GM19240 (cell line): Measurements from ENCODE around the gene MYO15B.

Experiments
- DNase-seq: peaks from one replicate; pipeline ENCODE4 v3.0.0; 2011; ENCODE audit warnings: low spot score; ENCODE audit not compliant: insufficient read length

MYO15B gene

GRCh38 chr17:75558666-75559530 lies 28.7 kb upstream of the MYO15B start:
- no peak for DNase-seq

- no peak for DNase-seq
Observed at GRCh38 chr17:75559958-75560533, 27.6 kb upstream of the MYO15B start.

- DNase-seq: no peak
Observed at GRCh38 chr17:75561927-75562603, 25.5 kb upstream of the MYO15B start.

- DNase-seq: no peak
Observed at GRCh38 chr17:75563063-75563758, 24.4 kb upstream of the MYO15B start.

- DNase-seq: no peak
Observed at GRCh38 chr17:75564195-75564594, 23.4 kb upstream of the MYO15B start.

GRCh38 chr17:75565066-75565465 lies 22.5 kb upstream of the MYO15B start:
- DNase-seq: no peak

GRCh38 chr17:75565618-75566017 lies 22.0 kb upstream of the MYO15B start:
- DNase-seq: no peak

GRCh38 chr17:75566416-75566815 lies 21.2 kb upstream of the MYO15B start:
- no peak for DNase-seq

DNA sequence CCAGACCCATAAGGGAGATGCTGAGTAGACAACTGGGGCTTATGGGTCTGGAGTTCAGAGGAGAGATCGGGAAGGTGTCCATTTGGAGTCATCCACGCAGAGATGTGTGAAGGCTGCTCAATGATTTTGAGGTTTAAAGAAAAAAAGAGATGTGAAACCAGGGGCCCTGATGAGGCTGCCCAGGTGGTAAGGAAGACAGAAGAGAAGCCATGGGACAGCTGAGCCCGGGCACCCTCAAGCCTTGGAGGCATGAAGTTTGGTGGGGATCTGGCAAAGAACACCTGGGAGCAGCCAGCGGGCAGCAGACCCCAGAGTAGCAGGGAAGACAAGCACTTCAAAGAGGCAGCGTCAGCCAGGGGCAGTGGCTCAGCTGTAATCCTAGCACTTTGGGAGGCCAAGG lies 20.8 kb upstream of the MYO15B start:
- DNase-seq: peak; percentile 41

DNA sequence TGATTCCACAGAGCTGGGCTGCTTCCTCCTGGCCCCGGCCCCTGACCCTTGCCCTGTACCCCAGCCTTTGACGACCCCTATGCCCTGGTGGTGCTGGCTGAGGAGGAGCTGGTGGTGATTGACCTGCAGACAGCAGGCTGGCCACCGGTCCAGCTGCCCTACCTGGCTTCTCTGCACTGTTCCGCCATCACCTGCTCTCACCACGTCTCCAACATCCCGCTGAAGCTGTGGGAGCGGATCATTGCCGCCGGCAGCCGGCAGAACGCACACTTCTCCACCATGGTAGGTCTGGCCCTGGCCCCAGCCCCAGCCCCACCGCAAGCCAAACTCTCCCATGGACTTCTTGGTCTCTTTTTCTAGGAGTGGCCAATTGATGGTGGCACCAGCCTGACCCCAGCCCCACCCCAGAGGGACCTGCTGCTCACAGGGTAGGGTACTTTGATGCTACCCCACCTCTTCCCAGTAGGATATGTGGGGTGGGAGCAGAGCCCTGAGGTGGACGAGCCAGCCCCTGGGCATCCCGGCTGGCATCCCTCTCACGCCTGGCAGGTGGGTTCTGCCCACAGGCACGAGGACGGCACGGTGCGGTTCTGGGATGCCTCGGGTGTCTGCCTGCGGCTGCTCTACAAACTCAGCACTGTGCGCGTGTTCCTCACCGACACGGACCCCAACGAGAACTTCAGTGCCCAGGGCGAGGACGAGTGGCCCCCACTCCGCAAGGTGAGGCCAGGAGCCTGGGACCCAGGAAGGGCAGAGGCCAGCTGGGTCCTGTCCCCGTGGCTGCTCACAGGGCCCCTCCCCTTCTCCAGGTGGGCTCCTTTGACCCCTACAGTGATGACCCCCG lies 19.0 kb upstream of the MYO15B start:
- DNase-seq: no peak

DNA sequence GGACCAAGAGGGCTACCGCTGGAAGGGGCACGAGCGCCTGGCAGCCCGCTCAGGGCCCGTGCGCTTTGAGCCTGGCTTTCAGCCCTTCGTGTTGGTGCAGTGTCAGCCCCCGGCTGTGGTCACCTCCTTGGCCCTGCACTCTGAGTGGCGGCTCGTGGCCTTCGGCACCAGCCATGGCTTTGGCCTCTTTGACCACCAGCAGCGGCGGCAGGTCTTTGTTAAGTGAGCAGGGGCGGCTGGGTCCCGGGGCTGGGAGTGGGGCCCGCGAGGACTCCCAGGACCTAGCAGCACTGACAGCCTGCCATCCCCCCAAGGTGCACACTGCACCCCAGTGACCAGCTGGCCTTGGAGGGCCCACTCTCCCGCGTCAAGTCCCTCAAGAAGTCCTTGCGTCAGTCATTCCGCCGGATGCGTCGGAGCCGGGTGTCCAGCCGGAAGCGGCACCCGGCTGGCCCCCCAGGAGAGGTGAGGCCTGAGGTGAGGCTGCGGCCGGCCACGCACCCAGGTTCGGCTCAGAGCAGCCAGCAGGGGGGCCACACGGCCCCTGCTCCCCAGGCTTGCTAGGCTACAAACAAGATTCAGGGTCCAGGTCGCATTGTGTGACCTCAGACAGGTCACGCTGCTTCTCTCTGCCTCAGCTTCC lies 17.4 kb upstream of the MYO15B start:
- DNase-seq: no peak

DNA sequence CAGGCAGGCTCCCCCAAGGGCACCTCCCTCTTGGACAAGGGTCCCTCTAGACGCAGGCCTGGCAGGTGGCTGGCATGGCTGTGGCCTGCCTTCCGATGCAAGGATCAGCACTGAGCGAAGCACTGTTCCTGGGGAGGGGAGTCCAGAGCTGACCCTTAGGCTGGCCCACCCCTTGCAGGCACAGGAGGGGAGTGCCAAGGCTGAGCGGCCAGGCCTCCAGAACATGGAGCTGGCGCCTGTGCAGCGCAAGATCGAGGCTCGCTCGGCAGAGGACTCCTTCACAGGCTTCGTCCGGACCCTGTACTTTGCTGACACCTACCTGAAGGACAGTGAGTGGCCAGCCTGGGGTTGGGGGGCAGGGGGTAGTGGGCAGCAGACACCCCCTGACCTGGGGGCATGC lies 16.8 kb upstream of the MYO15B start:
- no peak for DNase-seq

GRCh38 chr17:75571197-75571884 lies 16.3 kb upstream of the MYO15B start:
- peak; percentile 44 for DNase-seq

- no peak for DNase-seq
Observed at GRCh38 chr17:75571885-75572215, 15.8 kb upstream of the MYO15B start.

DNA sequence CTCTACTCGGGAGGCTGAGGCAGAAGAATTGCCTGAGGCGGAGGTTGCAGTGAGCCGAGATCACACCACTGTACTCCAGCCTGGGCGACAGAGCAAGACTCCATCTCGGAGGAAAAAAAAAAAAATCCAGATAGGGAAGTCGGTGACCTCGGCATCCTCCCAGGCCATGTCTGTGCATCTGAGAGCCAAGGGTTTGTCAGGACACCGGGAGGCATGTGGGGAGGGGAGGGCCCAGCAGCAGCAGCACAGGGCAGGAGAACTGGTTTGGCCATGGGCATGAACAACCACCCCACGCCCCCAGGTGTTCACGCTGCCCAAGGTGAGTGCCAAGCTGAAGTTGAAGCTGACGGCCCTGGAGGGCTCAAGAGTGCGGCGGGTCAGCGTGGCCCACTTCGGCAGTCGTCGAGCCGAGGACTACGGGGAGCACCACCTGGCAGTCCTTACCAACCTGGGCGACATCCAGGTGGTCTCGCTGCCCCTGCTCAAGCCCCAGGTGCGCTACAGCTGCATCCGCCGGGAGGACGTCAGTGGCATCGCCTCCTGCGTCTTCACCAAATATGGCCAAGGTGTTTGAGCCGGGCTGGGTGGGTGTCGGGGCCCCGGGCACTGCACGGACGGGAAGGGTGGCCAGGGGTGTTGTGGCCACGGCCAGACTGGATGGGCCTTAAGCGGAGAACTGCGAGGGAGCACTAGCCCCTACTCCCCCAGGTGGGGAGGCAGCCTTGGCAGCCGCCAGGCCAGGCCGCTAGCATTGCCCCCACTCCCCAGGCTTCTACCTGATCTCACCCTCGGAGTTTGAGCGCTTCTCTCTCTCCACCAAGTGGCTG lies 14.7 kb upstream of the MYO15B start:
- DNase-seq: no peak

DNA sequence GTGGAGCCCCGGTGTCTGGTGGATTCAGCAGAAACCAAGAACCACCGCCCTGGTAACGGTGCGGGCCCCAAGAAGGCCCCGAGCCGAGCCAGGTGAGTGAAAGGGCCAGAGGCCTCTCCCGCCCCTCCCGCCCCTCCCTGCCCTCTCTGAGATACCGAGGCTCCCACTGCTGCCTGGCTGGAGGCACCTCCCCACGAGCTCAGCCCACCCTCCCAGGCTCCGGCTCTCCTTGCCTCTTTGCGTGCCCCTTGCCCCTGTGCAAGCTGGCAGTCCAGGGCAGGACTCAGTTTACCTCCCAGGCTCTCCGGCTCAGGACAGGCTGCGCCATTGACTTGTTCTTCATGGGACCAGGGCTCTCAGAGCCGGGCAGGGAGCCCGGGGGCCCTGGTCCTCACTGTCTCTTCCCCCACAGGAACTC lies 14.1 kb upstream of the MYO15B start:
- no peak for DNase-seq

DNA sequence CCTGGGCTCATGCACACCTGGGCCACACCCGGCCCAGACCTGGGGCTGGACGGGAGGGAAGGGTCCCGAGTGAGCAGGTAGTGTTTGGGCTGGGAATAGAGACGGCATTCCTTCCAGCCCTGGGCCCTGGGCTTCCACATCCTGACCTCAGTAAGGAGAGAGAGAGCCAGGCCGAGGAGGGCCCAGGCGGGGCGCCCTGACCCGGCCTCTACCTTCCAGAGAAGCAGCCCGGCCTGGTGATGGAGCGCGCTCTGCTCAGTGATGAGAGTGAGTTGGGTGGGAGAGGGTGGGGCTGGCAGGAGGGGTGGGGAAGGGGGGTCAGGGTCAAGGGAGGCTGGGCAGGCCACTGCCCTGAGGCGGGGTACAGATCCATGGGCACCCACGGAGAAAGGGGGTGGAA lies 13.6 kb upstream of the MYO15B start:
- DNase-seq: no peak

- no peak for DNase-seq
Observed at GRCh38 chr17:75574404-75575036, 13.1 kb upstream of the MYO15B start.

- no peak for DNase-seq
Observed at GRCh38 chr17:75575197-75575596, 12.4 kb upstream of the MYO15B start.
